DND-41 (cell line): ENCODE measurements around the gene C4orf33.

Experiments used
- EZH2 ChIP-seq: IDR thresholded peaks from 3 replicates; pipeline ENCODE4 v1.6.1; 2012; ENCODE audit warnings: borderline replicate concordance, low read depth, mild to moderate bottlenecking, moderate library complexity, low read length, inconsistent platforms; ENCODE audit not compliant: severe bottlenecking
- TF ChIP-seq, protein P1 (sequence below): IDR thresholded peaks from 2 replicates; pipeline ENCODE4 v1.5.1; 2012; ENCODE audit warnings: borderline replicate concordance, low read length, moderate library complexity, mild to moderate bottlenecking; ENCODE audit not compliant: poor library complexity, severe bottlenecking; ENCODE audit errors: extremely low read depth

DNA sequence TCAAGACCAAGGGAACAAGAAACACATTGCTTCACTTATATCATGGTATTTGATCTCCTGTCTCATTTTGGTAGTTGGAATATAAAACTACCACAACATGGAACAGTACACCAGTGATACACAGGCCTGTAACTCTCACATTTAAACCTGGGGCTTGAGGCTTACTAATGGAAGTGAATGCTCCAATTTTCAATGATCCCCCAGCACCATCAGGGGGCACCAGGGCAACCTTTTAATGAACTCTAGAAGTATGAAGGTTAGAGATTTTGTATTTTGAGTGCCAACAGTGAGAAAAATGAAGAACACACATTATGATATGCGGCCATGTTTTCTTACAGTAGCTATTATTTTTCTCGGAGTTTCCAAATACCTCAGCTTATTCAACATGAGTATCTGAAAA is 50.7 kb downstream of the C4orf33 start:
- TF ChIP-seq, protein P1, sequence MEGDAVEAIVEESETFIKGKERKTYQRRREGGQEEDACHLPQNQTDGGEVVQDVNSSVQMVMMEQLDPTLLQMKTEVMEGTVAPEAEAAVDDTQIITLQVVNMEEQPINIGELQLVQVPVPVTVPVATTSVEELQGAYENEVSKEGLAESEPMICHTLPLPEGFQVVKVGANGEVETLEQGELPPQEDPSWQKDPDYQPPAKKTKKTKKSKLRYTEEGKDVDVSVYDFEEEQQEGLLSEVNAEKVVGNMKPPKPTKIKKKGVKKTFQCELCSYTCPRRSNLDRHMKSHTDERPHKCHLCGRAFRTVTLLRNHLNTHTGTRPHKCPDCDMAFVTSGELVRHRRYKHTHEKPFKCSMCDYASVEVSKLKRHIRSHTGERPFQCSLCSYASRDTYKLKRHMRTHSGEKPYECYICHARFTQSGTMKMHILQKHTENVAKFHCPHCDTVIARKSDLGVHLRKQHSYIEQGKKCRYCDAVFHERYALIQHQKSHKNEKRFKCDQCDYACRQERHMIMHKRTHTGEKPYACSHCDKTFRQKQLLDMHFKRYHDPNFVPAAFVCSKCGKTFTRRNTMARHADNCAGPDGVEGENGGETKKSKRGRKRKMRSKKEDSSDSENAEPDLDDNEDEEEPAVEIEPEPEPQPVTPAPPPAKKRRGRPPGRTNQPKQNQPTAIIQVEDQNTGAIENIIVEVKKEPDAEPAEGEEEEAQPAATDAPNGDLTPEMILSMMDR = peak; percentile 24
- TF ChIP-seq EZH2 = no peak
